ENCODE results near the gene AKNA. TPM values are rescaled to one million over a fixed set of nuclear protein-coding genes. Genes with fewer than 3 reads are reported as not detected.
A peak's percentile ranks its signal among the peaks of the same experiment; 100 is the strongest.

Gene AKNA
- total and polyA plus RNA-seq, 2 donors (not counting 1 experiment from before 2014, with no cell fraction given), result 178 to 407 TPM

- ATAC-seq (ENCODE audit: low read depth), result no peak
- CTCF ChIA-PET, result interaction anchor here (3.0 kb wide), 1 partner anchor 11 kb away, joined by 20 read pairs; no protein-coding TSS in a partner anchor
These were observed 28.5 kb upstream of the AKNA start for GRCh38 chr9:114416290-114416689.

GRCh38 chr9:114414346-114414745 lies 26.6 kb upstream of the AKNA start:
- DNase-seq (no peak), ATAC-seq (ENCODE audit: low read depth) (no peak)
- intact Hi-C loops (cut with micrococcal nuclease), result no loop called here
- H3K4me3 ChIP-seq (ENCODE audit: control extremely low read depth in 1 of 5, extremely low read depth in 1 of 5, insufficient read depth in 1 of 5, low read depth in 2 of 5, low read length in 4 of 5), result no peak overlapping the region
- H3K27ac Mint-ChIP-seq, result no peak overlapping the region
- H2AFZ ChIP-seq (ENCODE audit: insufficient read depth, low read depth, low read length, poor library complexity, severe bottlenecking), result no peak overlapping the region
- H3K4me1 ChIP-seq (ENCODE audit: control insufficient read depth in 2 of 2, insufficient read depth in 2 of 2, low read length in 2 of 2), result no peaks in the 10 kb centered on the region
- no peaks in the 10 kb centered on the region for H4K20me1 ChIP-seq (ENCODE audit: control insufficient read depth, insufficient read depth, low read length, poor library complexity, severe bottlenecking)
- ChIA-PET POLR2A (no interaction called here), CTCF (interaction anchor here (0.9 to 3.0 kb wide), 5 partner anchors 9 to 240 kb away, joined by 3 to 20 read pairs (median 6); no protein-coding TSS in a partner anchor)
- no peaks in the 10 kb centered on the region for H3K36me3 ChIP-seq (replicated peaks in 1 of 2; ENCODE audit: control extremely low read depth in 1 of 2, control insufficient read depth in 1 of 2, extremely low read depth in 1 of 2, insufficient read depth in 2 of 2, low read length in 1 of 2)
- TF ChIP-seq CTCF (IDR thresholded peaks at IDR 0.05) (no peak), EZH2 (IDR thresholded peaks at IDR 0.05; ENCODE audit: borderline replicate concordance, insufficient read depth, low read depth, low read length, poor library complexity, severe bottlenecking) (no peak)
- no peaks in the 10 kb centered on the region for H3K4me1 Mint-ChIP-seq
- no peak overlapping the region for H3K4me2 ChIP-seq (replicated peaks; ENCODE audit: low read depth, low read length, poor library complexity, severe bottlenecking)
- no peaks in the 10 kb centered on the region for H3K9me3 ChIP-seq (ENCODE audit: control extremely low read depth in 1 of 3, control insufficient read depth in 2 of 3, insufficient read depth in 1 of 3, low read length in 2 of 3)
- WGBS (ENCODE audit: insufficient coverage), result 93% methylated on average over 2 of the region's 2 CpGs
- H3K4me3 Mint-ChIP-seq, result no peak overlapping the region
- no peaks in the 10 kb centered on the region for H3K27me3 Mint-ChIP-seq
- no peaks in the 10 kb centered on the region for H3K9me3 Mint-ChIP-seq (ENCODE audit: insufficient read depth)
- no peak overlapping the region for H3K9ac ChIP-seq (ENCODE audit: low read length)
- no peaks in the 10 kb centered on the region for H3K27me3 ChIP-seq (replicated peaks in 1 of 4; ENCODE audit: control extremely low read depth in 1 of 4, control insufficient read depth in 3 of 4, insufficient read depth in 4 of 4, low read length in 3 of 4)
- H3K27ac ChIP-seq (ENCODE audit: low read length in 2 of 2), result no peak overlapping the region
- H3K79me2 ChIP-seq (ENCODE audit: control insufficient read depth, insufficient read depth, low read length), result no peaks in the 10 kb centered on the region

More at GRCh38 chr9:114416290-114416689, 28.5 kb upstream of the AKNA start:
- H3K79me2 ChIP-seq (ENCODE audit: control insufficient read depth, insufficient read depth, low read length), result no peaks in the 10 kb centered on the region
- Mint-ChIP-seq H3K9me3 (ENCODE audit: insufficient read depth) (no peaks in the 10 kb centered on the region), H3K4me1 (no peaks in the 10 kb centered on the region), H3K4me3 (no peak overlapping the region), H3K27me3 (no peaks in the 10 kb centered on the region), H3K27ac (peak overlapping the region; percentile 4)
- intact Hi-C loops (cut with micrococcal nuclease), result no loop called here
- no peak overlapping the region for H3K9ac ChIP-seq (ENCODE audit: low read length)
- no peak for TF ChIP-seq CTCF (IDR thresholded peaks at IDR 0.05)
- no peak for TF ChIP-seq EZH2 (IDR thresholded peaks at IDR 0.05; ENCODE audit: borderline replicate concordance, insufficient read depth, low read depth, low read length, poor library complexity, severe bottlenecking)
- no peaks in the 10 kb centered on the region for H3K9me3 ChIP-seq (ENCODE audit: control extremely low read depth in 1 of 3, control insufficient read depth in 2 of 3, insufficient read depth in 1 of 3, low read length in 2 of 3)
- no peaks in the 10 kb centered on the region for H3K4me1 ChIP-seq (ENCODE audit: control insufficient read depth in 2 of 2, insufficient read depth in 2 of 2, low read length in 2 of 2)
- H3K27me3 ChIP-seq (replicated peaks in 1 of 4; ENCODE audit: control extremely low read depth in 1 of 4, control insufficient read depth in 3 of 4, insufficient read depth in 4 of 4, low read length in 3 of 4), result no peaks in the 10 kb centered on the region
- H3K27ac ChIP-seq (ENCODE audit: low read length in 2 of 2), result no peak overlapping the region
- no peaks in the 10 kb centered on the region for H3K36me3 ChIP-seq (replicated peaks in 1 of 2; ENCODE audit: control extremely low read depth in 1 of 2, control insufficient read depth in 1 of 2, extremely low read depth in 1 of 2, insufficient read depth in 2 of 2, low read length in 1 of 2)
- no peaks in the 10 kb centered on the region for H4K20me1 ChIP-seq (ENCODE audit: control insufficient read depth, insufficient read depth, low read length, poor library complexity, severe bottlenecking)
- no peak overlapping the region for H3K4me2 ChIP-seq (replicated peaks; ENCODE audit: low read depth, low read length, poor library complexity, severe bottlenecking)
- no peak overlapping the region for H3K4me3 ChIP-seq (ENCODE audit: control extremely low read depth in 1 of 5, extremely low read depth in 1 of 5, insufficient read depth in 1 of 5, low read depth in 2 of 5, low read length in 4 of 5)
- no peak for DNase-seq
- WGBS (ENCODE audit: insufficient coverage), result 80% methylated on average over 2 of the region's 5 CpGs
- POLR2A ChIA-PET, result interaction anchor here (0.6 kb wide), 1 partner anchor 95 kb away, joined by 4 read pairs; no protein-coding TSS in a partner anchor
- H2AFZ ChIP-seq (ENCODE audit: insufficient read depth, low read depth, low read length, poor library complexity, severe bottlenecking), result no peak overlapping the region
